ENCODE results near the gene ZNF84.

The ZNF84 gene

DNA sequence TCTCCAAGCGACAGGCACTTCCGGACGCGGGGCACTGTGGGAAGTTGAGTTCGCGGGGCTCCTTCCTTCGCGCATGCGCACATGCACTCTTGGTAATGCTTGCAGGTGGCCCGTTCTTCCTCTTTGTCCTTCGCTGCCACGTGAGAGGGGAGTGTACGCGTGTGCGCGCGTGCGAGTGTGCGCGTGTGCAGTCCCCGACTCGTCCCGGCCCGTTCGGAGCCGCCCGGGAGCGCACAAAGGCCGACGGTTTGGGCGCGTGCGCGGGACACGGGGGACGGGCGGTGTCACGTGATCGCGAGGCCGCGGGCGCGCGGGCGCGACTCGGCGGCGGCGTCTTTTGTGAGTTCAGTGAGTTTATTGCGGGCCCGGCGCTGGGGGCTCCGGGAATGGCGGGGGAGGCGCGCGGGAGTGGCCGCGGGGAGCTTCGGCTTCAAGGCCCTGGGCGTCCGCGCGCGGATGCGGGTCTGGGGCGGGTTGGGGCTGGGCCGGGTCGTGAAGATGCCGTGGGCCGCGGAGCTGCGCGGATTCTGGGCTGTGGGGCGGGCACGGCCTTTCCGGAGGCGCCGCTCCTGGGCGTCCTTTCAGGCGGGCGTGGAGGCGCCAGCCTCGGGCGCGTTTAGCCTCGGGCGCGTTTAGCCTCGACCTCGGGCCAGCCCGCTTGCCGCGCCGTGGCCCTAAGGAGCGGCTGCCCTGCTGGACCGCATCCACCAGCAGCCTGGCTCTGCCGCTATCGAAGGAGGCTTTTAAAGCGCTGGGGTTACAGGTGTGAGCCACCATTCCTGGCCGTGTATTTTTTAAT, at the start of gene ZNF84:
Gene ZNF84, plus strand, starts transcription at position 303 of the 799 bp plus-strand sequence. CDS start 3,959 bp downstream, outside the sequence.
- DNase-seq (ENCODE audit: extremely low read depth in 1 of 2, low read depth in 1 of 2): peak; percentile 87 to 97

GRCh38 chr12:132998741-132999140, 38.6 kb upstream of the ZNF84 start:
- no peak for DNase-seq (ENCODE audit: extremely low read depth in 1 of 2, low read depth in 1 of 2)

DNA sequence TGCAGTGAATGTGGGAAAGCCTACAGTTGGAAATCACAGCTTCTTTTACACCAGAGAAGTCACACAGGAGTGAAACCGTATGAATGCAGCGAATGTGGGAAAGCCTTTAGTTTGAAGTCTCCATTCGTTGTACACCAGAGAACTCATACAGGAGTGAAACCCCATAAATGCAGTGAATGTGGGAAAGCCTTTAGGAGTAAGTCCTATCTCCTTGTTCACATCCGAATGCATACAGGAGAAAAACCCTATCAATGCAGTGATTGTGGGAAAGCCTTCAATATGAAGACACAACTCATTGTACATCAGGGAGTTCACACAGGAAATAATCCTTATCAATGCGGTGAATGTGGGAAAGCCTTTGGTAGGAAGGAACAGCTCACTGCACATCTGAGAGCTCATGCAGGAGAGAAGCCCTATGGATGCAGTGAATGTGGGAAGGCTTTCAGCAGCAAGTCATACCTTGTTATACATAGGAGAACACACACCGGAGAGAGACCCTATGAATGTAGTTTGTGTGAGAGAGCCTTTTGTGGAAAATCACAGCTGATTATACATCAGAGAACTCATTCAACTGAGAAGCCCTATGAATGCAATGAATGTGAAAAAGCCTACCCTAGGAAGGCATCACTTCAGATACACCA, 26.5 kb upstream of the ZNF84 start:
- no peak for DNase-seq (ENCODE audit: extremely low read depth in 1 of 2, low read depth in 1 of 2)

- no peak for DNase-seq (ENCODE audit: extremely low read depth in 1 of 2, low read depth in 1 of 2)
Observed at GRCh38 chr12:133023566-133023965, 13.7 kb upstream of the ZNF84 start.

GRCh38 chr12:133026996-133027395, 10.3 kb upstream of the ZNF84 start:
- DNase-seq (ENCODE audit: extremely low read depth in 1 of 2, low read depth in 1 of 2): no peak

DNA sequence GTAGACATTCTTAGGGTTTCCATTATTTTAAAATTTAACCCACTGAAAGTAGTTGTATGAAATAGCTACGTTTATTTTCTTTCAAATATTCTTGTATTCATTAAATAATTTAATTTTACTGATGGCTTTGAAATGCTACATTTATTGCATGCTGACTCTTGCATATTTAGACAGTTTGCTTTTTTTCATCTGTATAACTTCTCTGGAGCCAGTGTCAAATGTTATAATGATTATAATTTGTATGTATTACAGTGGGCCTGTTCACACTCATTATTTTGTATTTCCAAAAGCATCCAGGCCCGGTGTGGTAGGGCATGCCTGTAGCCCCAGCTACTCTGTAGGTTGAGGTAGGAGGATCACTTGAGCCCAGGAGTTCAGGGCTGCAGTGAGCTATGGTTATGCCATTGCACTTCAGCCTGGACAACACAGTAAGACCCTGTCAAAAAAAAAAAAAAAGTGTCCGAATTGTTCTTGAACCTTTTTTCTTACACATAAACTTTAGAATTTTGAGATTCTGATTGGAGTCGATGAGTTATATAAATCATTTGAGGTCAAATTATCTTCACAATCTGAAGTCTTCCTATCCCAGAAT, 905 bp downstream of the ZNF84 start:
- DNase-seq (ENCODE audit: extremely low read depth in 1 of 2, low read depth in 1 of 2): no peak

DNA sequence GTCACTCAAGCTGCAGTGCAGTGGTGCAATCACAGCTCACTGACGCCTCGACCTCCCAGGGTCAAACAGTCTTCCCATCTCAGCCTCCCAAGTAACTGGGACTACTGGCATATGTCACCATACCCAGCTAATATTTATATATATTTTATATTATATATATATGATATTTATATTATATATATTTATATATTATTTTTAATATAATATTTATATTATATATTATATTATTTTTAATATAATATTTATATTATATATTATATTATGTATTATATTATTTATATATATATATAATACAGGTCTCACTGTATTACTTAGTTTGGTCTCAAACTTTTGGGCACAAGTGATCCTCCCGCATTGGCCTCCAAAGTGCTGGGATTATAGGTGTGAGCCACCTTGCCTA, 9.4 kb downstream of the ZNF84 start:
- DNase-seq (ENCODE audit: extremely low read depth in 1 of 2, low read depth in 1 of 2): no peak

DNA sequence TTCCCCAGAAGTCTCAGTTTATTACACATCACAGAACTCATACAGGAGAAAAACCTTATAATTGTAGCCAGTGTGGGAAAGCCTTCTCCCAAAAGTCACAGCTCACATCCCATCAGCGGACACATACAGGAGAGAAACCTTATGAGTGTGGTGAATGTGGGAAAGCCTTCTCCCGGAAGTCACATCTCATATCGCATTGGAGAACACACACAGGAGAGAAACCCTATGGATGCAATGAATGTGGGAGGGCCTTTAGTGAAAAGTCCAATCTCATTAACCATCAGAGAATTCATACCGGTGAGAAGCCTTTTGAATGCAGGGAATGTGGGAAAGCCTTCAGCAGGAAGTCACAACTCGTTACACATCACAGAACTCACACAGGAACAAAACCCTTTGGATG, 20.1 kb downstream of the ZNF84 start:
- DNase-seq (ENCODE audit: extremely low read depth in 1 of 2, low read depth in 1 of 2): no peak

- no peak for DNase-seq (ENCODE audit: extremely low read depth in 1 of 2, low read depth in 1 of 2)
Observed at GRCh38 chr12:133058203-133059113, 21.1 kb downstream of the ZNF84 start.

- no peak for DNase-seq (ENCODE audit: extremely low read depth in 1 of 2, low read depth in 1 of 2)
Observed at GRCh38 chr12:133061954-133062353, 24.6 kb downstream of the ZNF84 start.

DNA sequence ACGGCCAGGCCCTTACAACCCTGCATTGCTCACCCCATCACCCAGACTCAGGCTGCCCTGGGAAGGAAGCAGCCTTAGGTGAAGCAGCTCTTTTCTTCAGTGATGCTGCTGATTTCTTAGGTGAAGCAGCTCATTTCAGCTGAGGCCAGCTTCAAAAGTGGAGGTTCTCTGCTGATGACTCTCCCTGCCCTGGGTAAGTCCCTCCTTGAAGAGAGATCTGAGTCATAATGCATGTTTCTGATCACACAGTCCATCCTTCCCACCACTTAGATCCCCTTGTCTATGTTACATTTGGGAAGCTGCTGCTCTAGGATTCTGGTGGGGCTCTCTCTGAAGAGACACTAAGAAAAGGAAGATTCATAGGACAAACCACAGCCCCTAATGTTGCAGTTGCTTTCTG, 26.2 kb downstream of the ZNF84 start:
- DNase-seq (ENCODE audit: extremely low read depth in 1 of 2, low read depth in 1 of 2): no peak

- DNase-seq (ENCODE audit: extremely low read depth in 1 of 2, low read depth in 1 of 2): no peak
Observed at GRCh38 chr12:133073836-133074235, 36.5 kb downstream of the ZNF84 start.

- peak; percentile 84 to 95 for DNase-seq (ENCODE audit: extremely low read depth in 1 of 2, low read depth in 1 of 2)
Observed at GRCh38 chr12:133080026-133080367, 42.7 kb downstream of the ZNF84 start.

DNA sequence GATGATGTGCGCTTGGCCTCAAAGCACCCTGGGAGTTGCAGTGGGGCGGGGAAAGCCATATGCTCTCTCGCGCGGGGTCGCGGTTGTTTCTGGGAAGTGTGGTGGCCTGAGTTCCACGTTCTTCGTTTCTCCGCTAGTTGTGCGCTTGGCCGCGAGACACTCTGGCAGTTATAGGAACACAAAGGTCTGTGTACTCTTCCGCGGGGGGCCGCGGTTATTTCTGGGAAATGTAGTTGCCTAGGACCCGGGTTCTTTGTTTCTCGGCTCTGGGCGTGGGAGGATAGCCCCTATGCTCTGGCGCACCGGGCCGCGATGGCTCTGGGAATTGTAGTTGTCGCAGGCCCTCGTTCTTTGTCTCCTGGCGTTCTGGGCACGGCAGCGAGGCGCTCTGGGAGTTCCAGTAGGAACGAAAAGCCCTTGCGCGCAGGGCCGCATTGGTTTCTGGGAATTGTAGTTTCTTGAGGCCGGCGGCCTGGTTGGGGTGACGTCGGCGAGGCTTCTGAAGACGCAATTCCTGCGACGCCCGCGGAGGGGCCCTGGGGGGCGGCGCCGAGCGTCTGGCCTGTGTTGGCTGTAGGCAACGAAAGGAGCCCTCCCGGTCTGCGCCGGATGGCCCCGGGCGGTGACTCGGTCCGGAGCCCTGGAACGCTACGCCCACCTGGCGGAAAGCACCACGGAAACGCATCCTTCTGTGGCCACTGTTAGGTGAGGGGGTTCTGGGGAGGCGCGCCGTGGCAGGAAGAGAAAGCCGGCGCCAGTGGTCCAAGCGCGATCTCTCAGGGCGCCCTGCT, 43.3 kb downstream of the ZNF84 start, which contains the start of gene ZNF140:
Gene ZNF140, plus strand, starts transcription at position 556 of the 791 bp plus-strand sequence. CDS start 398 bp downstream, outside the sequence.
- DNase-seq (ENCODE audit: extremely low read depth in 1 of 2, low read depth in 1 of 2): peak; percentile 85 to 91

- no peak for DNase-seq (ENCODE audit: extremely low read depth in 1 of 2, low read depth in 1 of 2)
Observed at GRCh38 chr12:133081159-133081780, 44.0 kb downstream of the ZNF84 start.

- DNase-seq (ENCODE audit: extremely low read depth in 1 of 2, low read depth in 1 of 2): no peak
Observed at GRCh38 chr12:133083345-133083744, 46.0 kb downstream of the ZNF84 start.

GRCh38 chr12:133105620-133106019, 68.3 kb downstream of the ZNF84 start:
- DNase-seq (ENCODE audit: extremely low read depth in 1 of 2, low read depth in 1 of 2): no peak

DNA sequence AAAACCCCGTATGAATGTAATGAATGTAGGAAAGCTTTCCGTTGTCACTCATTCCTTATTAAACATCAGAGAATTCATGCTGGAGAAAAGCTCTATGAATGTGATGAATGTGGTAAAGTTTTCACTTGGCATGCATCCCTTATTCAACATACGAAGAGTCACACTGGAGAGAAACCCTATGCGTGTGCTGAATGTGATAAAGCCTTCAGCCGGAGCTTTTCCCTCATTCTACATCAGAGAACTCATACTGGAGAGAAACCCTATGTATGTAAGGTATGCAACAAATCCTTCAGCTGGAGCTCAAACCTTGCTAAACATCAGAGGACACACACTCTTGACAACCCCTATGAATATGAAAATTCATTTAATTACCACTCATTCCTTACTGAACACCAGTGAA, 68.9 kb downstream of the ZNF84 start:
- DNase-seq (ENCODE audit: extremely low read depth in 1 of 2, low read depth in 1 of 2): no peak

DNA sequence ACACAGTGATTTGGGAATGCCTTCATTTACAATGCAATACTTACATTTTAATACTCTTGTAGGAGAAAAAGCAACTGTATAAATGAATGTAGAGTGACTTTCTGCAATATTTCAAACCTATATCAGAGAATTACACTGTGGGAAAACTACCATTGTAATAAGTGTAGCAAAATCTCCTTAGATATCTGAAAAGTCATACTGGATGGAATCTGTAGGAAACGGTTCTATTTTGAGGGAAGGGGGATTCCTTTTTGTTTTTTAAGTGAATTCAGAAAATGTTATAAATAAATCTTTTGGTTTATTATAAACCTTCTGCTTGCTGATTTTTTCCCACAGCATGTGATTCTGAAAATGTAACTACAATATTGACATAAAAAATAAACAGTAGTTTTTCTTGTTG, 69.8 kb downstream of the ZNF84 start:
- no peak for DNase-seq (ENCODE audit: extremely low read depth in 1 of 2, low read depth in 1 of 2)

DNA sequence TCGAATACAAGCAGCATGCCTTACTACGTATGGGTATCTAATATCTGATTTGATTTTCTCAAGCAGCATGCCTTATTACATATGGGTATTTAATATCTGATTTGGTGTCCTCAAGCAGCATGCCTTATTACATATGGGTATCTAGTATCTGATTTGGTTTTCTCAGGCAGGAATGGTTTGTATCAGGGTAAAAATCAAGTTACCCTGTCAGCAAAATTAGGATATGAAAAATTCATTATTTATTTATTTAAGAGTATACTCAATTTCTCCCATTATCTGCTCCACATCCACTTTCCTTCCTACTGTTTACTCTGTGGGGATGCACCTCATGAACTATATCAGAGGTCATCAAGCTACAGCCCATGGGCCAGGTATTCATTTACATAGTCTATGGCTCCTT, 70.8 kb downstream of the ZNF84 start:
- DNase-seq (ENCODE audit: extremely low read depth in 1 of 2, low read depth in 1 of 2): no peak

Measured in stimulated activated CD8-positive, alpha-beta memory T cell treated with anti-CD3 and anti-CD28 coated beads, Interleukin-7, amount 100 ng/mL, for 48 hours (primary cell).